GM12891 (cell line): ENCODE data around the gene FAM118A.

Experiments used
- PAX5 ChIP-seq: IDR thresholded peaks from 2 replicates; pipeline ENCODE4 v1.6.1; 2011; ENCODE audit warnings: low read length, moderate library complexity, mild to moderate bottlenecking; ENCODE audit not compliant: insufficient read depth, severe bottlenecking
- POLR2A ChIP-seq: IDR thresholded peaks from 2 replicates; pipeline ENCODE4 v1.6.1; 2011; ENCODE audit warnings: low read depth, low read length, control low read depth
- POLR2AphosphoS5 ChIP-seq: IDR thresholded peaks from 2 replicates; pipeline ENCODE4 v1.6.1; 2011; ENCODE audit warnings: low read depth, low read length, control low read depth
- TAF1 ChIP-seq: IDR thresholded peaks from 2 replicates; pipeline ENCODE4 v1.6.1; 2011; ENCODE audit warnings: low read depth, low read length, control low read depth

DNA sequence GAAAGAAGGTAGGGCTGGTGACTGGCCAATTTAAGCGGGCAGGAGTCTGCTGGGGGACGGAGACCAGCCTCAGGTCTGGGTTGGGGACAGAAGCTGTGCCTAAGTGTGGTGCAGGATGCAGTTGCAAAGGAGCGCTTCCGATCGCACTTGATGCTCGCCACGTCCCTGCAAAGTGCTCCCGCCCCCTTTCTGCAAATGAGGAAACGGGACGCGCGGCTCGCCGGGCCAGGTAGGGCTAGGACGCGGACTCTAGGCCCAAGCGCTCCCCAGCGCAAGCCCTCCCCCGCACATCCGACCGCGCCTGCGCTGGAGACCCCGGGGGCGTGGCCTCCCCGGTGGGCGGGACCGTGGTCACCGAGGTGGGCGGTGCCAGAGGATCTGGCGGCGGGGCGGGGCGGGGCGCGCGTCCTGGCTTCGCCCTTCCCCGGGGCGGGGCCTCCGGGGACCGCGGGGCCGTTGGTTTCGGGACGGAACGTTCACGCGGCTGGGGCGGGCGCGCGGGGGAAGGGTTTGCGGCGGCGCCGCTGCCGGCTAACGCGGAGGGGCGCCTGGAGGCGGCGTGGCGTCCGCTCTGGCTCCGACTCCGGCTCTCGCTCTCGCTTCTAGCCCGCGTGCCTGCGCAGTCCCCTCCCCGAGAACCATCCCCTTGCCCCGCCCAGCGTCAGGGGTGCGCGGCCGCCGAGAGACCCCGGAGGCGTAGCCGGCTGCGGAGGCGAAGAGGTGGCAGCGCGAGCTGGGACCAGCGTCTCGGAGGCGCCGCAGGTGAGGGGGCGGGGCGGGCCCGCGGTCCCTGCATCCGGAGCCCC, at the start of gene FAM118A:
- 0 out of 2 replicates have a peak, but pooled peaks have one; percentile 38 for TF ChIP-seq TAF1
- TF ChIP-seq POLR2A, result peak; percentile 79
- peak; percentile 74 for TF ChIP-seq POLR2AphosphoS5
- no peak for TF ChIP-seq PAX5
